GM18508 (cell line): ENCODE measurements around the gene NKAIN2.
"Not testable (repeated sequence)": the region's sequence is repeated elsewhere in the genome, so short reads cannot be mapped to it uniquely, and the experiment has no call there.

ENCODE experiments used
- ATAC-seq: cut with Tn5 transposase; IDR thresholded peaks from one replicate; pipeline ENCODE4 v1.9.1; 2021; ENCODE audit warnings: moderate number of reproducible peaks; ENCODE audit not compliant: insufficient read depth, unreplicated experiment

Gene NKAIN2

DNA sequence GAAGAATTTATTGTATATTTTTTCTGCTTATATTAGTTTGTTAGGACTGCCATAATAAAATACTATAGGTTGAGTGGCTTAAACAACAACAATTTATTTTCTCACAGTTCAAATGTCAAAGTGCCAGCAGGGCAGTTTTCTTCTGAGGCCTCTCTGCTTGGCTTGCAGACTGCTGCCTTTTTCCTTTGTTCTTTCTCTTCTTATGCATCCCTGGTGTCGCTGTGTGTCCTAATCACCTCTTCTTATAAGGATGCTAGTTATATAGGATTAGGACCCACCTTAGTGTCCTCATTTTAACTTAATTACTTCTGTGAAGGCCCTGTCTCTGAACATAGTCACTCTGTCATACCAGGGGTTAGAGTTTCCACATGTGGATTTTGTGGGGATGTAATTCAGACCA is 354.4 kb downstream of the NKAIN2 start:
- ATAC-seq, result no peak

DNA sequence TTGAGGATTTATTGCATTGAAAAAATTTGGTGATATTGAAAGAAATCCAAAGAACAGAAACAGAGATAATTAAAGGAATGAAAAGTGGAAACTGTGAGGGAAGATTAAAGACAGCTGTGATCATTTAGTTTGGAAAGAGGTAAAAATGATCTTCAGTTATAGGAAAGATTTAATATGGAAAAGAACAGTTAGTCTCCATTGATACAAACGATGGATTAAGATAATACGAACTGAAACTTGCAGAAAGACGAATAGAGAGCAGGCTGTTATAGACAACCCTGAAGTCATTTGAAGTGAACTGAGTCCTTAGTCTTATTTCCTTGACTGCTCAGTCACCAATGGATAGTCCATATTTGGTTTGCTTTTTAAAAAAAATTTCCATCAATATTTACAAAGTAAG is 360.0 kb downstream of the NKAIN2 start:
- no peak for ATAC-seq

DNA sequence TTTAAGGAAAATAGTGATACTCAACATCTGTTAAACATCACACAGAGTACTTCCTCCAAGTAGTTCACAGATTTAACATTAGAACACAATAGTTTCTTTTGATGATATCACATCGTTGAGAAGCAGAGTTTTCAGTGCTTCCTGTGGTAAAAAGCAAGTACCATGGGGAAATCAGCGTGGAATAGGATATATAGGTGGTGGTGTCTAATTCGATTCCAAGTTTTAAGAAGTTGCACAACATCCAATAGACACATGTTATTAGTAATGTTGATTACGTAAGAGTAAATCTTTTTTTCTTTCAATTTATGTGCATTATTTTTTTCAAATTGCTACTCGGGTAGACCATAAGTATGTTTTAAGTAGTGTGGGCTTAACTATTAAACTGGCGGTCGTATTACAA is 360.7 kb downstream of the NKAIN2 start:
- no peak for ATAC-seq

DNA sequence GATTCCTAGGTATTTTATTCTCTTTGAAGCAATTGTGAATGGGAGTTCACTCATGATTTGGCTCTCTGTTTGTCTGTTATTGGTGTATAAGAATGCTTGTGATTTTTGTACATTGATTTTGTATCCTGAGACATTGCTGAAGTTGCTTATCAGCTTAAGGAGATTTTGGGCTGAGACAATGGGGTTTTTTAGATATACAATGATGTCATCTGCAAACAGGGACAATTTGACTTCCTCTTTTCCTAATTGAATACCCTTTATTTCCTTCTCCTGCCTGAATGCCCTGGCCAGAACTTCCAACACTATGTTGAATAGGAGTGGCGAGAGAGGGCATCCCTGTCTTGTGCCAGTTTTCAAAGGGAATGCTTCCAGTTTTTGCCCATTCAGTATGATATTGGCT is 363.6 kb downstream of the NKAIN2 start:
- ATAC-seq, result not testable (repeated sequence)

DNA sequence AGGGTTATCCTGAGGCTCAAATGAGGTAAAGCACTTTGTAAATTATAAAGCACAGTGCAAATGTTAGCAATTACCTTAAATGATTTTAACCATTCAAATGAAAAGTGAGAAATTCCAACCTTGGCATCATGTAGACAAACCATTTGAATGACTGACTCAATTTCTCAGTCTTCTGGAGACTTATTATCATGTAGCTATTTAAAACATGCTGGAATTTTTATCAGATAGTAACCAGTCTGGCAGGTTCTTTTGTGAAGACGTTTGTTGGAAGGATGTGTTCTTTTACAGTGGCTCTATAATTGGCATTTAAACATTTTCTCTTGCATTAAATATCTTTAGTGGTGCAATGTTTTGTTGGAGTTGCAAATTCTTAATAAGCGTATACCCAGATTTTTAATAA is 386.6 kb downstream of the NKAIN2 start:
- ATAC-seq, result no peak

DNA sequence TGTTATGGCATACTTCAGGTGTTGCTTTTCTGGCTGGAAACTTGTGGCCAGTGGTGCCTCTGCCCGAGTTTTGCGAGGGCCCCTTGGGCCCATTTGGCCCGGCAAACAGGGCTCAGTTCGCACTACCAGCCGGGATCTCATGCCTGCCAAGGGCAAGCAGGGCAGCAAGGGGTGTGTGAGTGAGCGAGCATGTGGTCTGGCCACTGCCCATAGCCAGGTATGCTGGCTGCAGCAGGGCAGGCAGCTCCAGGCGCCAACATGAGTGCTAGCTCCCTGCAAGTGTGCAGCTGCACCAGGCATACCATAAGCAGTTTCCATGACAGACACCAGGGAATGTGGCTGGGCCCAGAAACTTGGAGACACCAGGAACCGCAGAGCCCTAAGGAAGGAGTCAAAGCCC is 389.5 kb downstream of the NKAIN2 start:
- ATAC-seq, result no peak

DNA sequence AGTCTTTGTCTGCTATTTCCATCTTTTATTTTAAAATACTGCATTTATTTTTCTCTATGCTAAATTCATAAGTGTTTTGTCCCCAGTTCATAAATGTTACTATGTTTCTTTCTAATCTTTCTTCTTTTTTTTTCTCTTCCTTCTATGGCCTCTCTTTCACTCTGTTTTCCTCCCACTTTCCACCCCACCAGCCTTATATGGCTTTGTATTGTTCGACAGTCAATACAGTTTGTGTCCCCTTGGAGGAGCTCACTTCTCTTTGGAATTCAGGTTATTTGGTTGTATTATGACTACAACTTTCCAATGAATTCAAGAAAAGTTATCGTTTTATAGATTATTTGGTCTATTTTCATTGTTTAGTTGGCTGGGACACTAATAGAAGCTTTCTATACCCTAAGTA is 393.5 kb downstream of the NKAIN2 start:
- no peak for ATAC-seq

DNA sequence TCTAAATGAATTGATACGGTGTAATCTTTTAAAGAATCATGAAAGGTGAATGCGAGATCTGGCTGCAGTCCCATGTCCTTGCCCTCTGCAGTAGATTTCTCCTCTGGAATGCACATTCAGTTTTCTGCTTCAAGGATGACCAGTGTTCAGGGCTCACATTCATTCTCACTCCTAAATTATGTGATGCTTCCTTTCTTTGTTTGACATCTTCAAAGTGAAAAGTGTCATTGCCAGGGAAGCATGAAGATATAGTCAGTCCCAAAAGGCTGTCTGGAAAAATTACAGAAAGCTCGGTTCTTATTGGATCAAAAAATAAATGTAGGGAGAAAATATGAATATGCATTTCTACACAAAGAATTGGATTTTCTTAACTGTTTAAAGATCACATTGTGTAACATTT is 395.6 kb downstream of the NKAIN2 start:
- ATAC-seq, result no peak

DNA sequence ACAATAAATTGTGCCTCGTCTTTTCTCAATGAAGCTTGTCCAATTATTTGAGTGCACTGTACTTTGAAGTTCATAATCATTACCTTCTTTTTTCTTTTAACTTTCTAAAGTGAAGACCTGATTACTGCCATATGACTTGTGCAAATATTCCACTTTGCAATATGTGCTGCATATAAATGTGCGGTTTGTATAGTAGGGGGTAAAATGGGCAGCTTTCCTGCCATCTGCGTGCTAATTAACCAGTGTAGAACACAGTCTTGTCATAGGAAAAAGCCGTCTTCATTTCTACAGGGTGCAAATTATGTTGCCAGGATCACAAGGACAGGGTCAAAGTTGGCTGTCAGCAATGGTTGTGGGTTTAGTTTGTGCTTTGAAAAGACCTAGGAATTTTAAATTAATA is 397.0 kb downstream of the NKAIN2 start:
- ATAC-seq, result no peak

DNA sequence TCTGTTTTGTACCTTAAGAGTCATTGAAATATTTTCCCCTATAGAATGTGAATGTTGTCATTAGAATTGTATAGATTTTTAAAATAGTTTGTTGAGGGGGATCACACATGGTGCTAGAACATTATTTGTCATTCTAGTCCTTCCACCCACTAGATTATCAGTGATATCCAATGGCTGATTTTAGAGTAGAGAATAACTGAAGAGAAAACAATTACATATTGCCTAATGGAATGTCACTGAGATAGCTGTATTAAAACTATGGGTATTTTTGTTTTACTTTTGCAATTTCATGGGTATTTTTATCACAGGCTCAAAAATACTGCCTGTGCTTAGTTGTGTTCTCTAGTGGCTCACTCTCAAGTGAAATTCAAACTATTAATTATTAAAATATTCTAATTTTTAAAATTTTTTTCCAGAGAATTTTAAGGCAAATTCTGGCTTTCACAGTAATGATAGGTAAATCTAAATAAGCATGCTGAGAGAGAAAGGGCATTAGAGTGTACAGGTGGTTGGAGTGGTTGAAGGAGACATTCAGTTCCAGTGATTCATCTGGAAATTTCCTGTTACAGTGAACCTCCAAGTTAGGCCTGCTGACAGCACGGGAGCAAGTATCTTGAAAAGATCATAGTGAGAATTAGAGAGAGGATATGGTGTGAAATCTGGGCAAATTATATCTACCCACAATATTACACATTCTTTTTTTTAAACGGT is 399.6 kb downstream of the NKAIN2 start:
- ATAC-seq, result no peak

DNA sequence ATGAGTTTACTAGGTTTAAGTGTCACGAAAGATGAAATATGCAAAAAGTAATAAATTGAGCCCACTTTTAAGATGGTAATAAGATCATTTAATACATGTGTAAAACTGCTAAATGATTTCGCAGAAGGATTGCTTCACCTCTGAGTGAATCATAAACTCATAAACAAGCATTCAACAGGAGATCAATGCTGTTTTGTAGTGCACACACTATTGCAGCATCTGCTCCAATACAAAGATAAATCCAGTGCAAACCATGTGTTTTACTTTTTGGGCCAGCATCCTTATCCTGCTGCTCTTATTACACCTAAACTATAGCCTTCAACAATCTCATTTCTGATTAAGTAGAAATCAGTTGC is 400.1 kb downstream of the NKAIN2 start:
- no peak for ATAC-seq

DNA sequence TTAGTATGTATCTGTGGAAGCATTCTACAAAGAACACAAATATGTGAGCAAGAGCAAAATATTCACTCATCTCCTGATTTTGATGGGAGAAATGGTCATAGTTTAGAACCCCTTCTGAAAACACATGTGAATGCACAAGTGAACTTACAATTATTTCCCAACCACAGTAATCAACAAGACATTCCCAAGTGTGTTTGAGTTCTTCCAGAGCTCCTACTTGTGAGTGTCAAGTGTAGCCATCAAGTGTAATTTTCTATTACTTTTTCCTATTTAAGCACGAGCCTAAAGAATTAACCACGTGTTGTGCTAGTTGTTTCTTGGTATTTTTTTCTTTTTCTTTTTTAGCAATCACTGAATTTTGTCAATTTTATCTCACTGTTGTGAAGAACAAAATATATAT is 402.3 kb downstream of the NKAIN2 start:
- no peak for ATAC-seq

DNA sequence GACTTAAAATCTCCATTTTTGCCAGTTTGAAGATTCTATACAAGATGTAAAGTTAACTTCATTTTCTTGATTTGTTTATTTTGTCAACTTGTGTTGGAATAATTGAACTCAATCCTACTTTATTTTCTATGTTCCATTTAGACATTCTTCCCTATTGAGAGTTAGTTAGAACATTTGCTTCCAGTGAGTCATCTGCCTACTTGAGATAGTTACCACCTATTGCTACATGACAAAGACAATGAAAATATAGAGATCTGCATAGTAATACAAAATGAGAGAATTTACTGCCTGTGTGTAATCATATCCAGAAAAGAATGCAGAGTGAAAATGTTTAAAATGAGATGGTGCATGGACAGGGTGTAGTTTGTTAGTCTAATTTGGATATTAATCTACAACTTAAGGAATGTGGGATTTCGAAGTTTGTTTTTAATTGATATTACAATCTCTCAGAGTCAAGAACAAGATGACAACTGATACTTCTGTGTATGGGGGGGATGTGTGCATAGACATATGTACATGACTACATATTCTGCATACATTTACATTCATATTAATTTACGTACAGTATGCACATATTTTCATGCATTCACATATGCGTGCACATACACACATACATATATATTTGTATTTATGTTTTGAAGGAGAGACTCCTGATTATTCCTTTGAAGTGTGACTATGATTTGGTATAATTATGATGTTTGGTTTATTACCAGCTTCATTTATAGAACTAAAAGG is 420.1 kb downstream of the NKAIN2 start:
- no peak for ATAC-seq

DNA sequence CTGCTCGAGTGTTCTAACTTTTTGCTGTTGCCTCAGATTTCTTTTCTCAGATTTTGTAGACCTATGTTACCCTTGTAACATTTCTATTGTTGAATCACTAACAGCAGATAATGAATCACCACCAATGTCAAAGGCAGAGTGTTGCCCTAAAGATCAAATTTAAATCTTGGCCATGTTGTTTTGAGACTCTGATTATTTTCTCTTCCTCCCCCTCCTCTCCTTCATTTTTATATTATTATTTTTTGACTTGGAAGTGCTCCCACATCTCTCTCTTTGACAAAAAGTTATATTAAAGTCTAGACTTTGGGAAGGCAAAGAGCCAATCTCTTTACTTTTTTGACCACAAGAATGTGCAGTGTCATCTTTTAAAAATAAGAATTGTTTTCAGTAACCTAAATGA is 422.7 kb downstream of the NKAIN2 start:
- no peak for ATAC-seq

DNA sequence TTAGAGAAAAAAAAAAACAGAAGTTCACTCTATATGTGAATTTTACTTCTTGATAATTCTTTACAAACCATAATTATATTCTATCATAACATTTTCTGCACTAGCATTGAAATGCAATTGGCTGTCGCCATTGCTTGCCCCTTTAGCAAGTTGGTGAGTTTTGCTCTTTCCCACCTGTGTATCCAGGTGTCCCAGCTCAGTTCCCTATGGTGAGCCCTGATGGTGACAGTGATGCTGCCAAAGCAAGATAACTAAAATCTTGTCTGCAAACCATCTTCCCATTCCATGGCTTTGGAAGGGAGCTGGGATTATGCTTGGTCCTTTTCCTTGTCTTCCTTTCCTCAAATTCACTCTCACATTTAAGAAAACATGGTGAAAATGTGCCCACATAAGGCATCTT is 429.6 kb downstream of the NKAIN2 start:
- ATAC-seq, result no peak

DNA sequence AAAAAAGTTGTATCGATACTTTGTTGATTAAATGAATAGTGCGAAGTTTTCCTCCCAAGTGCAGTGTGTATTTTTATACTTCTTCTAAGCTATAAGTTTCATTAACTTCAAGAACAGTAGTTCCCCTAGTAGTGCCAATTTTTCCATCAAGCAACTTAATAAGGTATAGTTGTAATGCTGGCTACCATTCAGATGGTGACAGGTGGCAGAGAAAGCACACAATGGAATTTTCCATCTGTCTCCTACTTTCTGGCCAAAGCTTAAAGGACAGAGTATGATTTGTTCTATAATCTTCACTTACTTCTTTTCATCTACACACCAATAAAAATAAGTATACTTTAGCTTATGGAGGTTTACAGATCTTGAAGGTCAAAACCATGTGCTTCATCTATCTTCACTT is 431.1 kb downstream of the NKAIN2 start:
- ATAC-seq, result no peak

DNA sequence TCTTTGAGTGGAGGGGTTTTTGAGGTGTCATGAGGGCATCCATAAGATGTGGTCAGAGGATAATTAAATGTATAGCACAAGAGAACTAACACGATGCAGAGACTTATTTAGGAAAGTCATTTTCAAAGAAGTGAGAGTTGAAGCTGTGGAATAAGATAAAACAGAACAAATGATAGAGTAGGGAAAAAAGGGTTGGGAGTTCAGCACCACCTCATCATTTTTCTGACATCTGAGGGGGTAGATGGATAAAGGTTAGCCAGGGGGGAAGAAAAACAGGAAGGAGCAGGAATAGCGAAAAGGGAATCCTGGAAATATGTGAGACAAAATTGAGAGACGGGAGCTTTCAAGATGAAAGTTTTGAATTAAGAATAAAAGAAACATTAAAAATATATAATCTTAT is 434.2 kb downstream of the NKAIN2 start:
- ATAC-seq, result no peak

DNA sequence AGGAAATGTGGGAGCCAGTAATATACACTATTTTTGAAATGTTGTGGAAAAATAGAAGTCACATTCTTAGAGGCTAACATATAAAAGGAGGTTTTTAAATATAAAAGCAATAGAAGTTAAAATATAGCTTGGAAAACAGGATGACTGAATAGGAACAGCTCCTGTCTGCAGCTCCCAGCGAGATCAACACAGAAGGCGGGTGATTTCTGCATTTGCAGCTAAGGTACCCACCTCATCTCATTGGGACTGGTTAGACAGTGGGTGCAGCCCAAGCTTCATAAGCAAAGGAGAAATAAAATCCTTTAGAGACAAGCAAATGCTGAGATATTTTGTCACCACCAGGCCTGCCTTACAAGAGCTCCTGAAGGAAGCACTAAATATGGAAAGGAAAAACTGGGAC is 434.7 kb downstream of the NKAIN2 start:
- not testable (repeated sequence) for ATAC-seq

DNA sequence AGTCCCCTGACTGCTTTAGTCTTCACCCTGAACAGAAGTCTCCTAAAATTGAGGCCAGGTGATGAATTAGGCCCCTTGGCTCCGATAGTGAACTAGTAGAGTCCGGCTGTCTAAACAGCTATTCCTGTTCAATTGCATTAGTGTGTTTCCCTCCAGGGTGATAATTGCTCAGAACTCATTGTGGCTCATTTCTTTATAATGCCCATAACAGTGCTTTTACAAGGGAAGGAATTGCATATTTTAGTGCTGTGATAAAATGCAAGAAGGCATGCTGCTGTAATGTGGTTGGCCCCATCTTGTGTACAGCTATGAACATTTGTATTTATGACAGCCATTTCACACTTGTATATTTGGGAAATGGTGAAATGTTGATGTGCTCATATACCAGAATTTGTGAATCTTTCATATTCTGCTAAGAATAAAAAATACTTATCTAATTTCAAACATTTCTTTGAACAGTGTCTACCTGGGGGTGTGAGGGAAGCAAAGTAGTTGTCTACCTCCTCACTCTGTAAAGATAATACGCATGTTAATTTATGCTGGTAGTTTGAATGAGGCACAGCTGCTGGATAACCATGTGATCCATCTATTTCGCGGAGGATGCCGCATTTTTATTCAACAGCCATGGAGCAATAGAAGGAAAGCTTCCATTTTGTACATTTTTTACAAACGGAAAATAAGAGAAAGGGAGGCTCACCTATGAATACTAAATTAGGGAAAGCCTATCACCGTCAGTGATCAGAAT is 451.4 kb downstream of the NKAIN2 start:
- ATAC-seq, result no peak

DNA sequence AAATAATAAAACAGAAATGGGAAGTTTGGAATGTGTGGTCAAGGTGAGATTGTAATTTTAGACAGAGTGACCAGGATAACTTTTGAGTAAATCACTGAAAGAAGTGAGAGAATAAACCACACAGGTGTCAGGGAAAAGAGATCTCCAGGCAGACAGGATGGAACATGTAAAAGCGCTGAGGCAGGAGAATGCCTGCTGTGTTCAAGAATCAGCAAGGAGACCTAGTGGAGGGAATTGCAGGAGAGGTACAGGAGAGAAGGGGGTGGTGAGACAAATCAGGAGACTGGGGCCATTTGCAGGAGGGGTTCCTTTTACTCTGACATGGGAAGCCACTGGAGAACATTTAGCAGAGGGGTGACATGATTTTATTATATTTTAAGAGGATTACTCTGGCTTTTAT is 456.7 kb downstream of the NKAIN2 start:
- no peak for ATAC-seq

DNA sequence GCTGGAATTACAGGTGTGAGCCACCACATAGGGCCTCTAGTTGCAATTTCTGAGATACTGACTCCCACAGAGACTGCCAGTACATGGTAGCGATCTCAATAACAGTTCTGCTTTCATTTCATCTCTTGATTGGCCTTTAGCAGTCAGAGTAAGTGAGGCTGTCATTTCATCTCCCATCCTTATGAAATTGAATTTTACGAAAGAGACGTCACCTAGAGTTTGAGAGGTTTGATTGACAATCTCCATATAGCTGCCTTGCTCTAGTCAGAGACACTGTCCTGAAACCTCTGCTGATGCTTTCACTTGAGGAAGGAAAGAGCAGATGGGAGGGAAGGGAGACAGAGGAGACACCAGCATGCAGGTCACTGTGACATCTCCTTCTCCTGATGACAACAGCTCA is 466.1 kb downstream of the NKAIN2 start:
- no peak for ATAC-seq

DNA sequence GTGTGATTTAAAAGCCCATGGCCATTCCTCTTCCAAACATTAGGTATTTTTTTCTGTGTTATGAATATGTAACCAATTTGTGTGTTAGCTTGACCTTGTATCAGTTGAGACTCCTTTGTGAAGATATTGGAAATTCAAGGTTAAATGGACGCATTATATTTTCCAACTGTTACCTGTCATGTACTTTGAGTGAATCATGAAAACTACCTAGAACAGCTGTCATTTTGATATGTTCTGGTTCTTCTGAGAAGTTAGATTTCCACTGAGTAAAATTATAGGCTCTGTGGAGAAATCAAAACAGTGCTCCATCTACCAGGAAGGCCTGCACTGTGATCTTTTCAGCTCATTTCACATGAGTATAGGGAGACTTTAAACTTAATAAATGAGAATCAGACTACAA is 470.0 kb downstream of the NKAIN2 start:
- ATAC-seq, result no peak
